ENCODE results near the gene CUZD1.

DNA sequence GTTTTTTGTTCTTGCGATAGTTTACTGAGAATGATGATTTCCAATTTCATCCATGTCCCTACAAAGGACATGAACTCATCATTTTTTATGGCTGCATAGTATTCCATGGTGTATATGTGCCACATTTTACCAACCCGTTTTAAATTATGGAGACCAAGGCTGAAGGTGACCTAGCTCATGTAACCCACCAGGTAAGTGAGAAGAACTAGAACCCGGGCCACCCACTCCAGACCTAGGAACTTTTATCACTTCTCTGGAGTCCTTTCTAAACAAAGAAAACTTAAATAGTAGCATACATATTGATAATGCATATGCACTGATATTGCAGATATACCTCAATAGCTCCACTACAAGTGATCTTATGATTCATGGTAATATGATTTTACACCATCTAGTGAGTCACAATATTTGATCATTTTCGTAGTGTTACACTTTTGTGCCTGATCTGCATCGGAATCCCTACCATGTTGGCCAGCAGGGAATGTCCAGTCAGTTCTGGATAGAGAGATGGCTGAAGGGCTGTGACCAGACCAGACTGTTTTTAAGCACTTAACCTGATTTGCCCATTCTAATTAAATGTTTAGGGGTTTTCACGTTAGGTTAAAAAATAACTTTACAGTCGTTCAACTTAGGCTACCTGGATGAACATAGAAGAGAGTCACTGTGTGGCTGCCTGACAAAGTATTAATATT is 15.2 kb downstream of the CUZD1 start:
- TF ChIP-seq, protein P1, sequence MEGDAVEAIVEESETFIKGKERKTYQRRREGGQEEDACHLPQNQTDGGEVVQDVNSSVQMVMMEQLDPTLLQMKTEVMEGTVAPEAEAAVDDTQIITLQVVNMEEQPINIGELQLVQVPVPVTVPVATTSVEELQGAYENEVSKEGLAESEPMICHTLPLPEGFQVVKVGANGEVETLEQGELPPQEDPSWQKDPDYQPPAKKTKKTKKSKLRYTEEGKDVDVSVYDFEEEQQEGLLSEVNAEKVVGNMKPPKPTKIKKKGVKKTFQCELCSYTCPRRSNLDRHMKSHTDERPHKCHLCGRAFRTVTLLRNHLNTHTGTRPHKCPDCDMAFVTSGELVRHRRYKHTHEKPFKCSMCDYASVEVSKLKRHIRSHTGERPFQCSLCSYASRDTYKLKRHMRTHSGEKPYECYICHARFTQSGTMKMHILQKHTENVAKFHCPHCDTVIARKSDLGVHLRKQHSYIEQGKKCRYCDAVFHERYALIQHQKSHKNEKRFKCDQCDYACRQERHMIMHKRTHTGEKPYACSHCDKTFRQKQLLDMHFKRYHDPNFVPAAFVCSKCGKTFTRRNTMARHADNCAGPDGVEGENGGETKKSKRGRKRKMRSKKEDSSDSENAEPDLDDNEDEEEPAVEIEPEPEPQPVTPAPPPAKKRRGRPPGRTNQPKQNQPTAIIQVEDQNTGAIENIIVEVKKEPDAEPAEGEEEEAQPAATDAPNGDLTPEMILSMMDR (conservative IDR thresholded peaks at IDR 0.05; ENCODE audit: low read depth, low read length): no peak
- TF ChIP-seq SMC3 (IDR thresholded peaks at IDR 0.05; ENCODE audit: low read depth, low read length): no peak
- TF ChIP-seq FOS (IDR thresholded peaks at IDR 0.05; ENCODE audit: low read depth, low read length): no peak
